ENCODE results near the gene CD109. TPM values are rescaled to one million over a fixed set of nuclear protein-coding genes. Genes with fewer than 3 reads are reported as not detected.
"Not testable (repeated sequence)": the region's sequence is repeated elsewhere in the genome, so short reads cannot be mapped to it uniquely, and the experiment has no call there.

CD109 gene
- polyA plus RNA-seq, 1 donor from 2014 or later, result 0.07 TPM

DNA sequence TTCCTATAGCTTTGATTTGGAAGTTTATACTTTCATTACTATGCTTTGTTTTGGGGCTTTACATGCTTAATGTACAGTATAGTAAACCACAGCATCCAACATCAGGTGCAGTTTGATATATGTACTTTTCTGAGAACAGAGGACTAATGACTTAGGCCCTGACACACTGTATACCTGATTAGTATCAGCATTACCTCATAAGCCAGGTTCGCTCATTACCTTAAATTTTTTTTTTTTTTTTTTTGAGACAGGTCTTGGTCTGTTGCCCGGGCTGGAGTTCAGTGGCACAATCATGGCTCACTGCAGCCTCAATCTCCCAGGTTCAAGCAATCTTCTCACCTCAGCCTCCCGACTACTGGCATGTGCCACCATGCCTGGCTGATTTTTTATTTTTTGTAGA is 28.4 kb downstream of the CD109 start:
- Histone ChIP-seq H3K4me3 (ENCODE audit: low read length) (no peak overlapping the region), H3K9me2 (ENCODE audit: insufficient read depth, low read length) (no peaks in the 10 kb centered on the region), H4K20me1 (ENCODE audit: insufficient read depth) (no peaks in the 10 kb centered on the region), H3K27ac (ENCODE audit: low read length) (no peak overlapping the region), H3K4me2 (ENCODE audit: low read length) (no peak overlapping the region), H3K27me3 (ENCODE audit: insufficient read depth, low read depth, low read length) (no peaks in the 10 kb centered on the region), H3K9ac (ENCODE audit: low read length) (no peak overlapping the region), H3K79me2 (replicated peaks; ENCODE audit: insufficient read depth, low read length) (no peaks in the 10 kb centered on the region), H2AFZ (ENCODE audit: low read depth, low read length) (no peak overlapping the region), H3K9me3 (ENCODE audit: low read length) (no peaks in the 10 kb centered on the region), H3K36me3 (ENCODE audit: insufficient read depth, low read length) (no peaks in the 10 kb centered on the region), H3F3A (ENCODE audit: insufficient read depth, low read length, poor library complexity, severe bottlenecking) (no peaks in the 10 kb centered on the region)
- TF ChIP-seq TAF1 (IDR thresholded peaks at IDR 0.05; ENCODE audit: low read depth) (no peak), POLR2AphosphoS5 (IDR thresholded peaks at IDR 0.05) (no peak), SMC3 (conservative IDR thresholded peaks at IDR 0.05; ENCODE audit: poor library complexity) (no peak), CTCF (IDR thresholded peaks at IDR 0.05; ENCODE audit: poor library complexity, severe bottlenecking) (no peak)

- not testable (repeated sequence) for H4K20me1 ChIP-seq (ENCODE audit: insufficient read depth); H3K36me3 ChIP-seq (ENCODE audit: insufficient read depth, low read length); H3K27ac ChIP-seq (ENCODE audit: low read length); H3K9me2 ChIP-seq (ENCODE audit: insufficient read depth, low read length); H3K4me3 ChIP-seq (ENCODE audit: low read length); H3F3A ChIP-seq (ENCODE audit: insufficient read depth, low read length, poor library complexity, severe bottlenecking); H3K27me3 ChIP-seq (ENCODE audit: insufficient read depth, low read depth, low read length); H3K4me2 ChIP-seq (ENCODE audit: low read length); H3K9me3 ChIP-seq (ENCODE audit: low read length); H3K79me2 ChIP-seq (replicated peaks; ENCODE audit: insufficient read depth, low read length); H2AFZ ChIP-seq (ENCODE audit: low read depth, low read length); H3K9ac ChIP-seq (ENCODE audit: low read length)
Observed at GRCh38 chr6:73725192-73725591, 29.2 kb downstream of the CD109 start.

- Histone ChIP-seq H3K27ac (ENCODE audit: low read length) (no peak overlapping the region), H3K9ac (ENCODE audit: low read length) (no peak overlapping the region), H3F3A (ENCODE audit: insufficient read depth, low read length, poor library complexity, severe bottlenecking) (no peaks in the 10 kb centered on the region), H3K4me2 (ENCODE audit: low read length) (no peak overlapping the region), H2AFZ (ENCODE audit: low read depth, low read length) (no peak overlapping the region), H3K4me3 (ENCODE audit: low read length) (no peak overlapping the region), H3K36me3 (ENCODE audit: insufficient read depth, low read length) (no peaks in the 10 kb centered on the region), H3K9me2 (ENCODE audit: insufficient read depth, low read length) (no peaks in the 10 kb centered on the region), H3K79me2 (replicated peaks; ENCODE audit: insufficient read depth, low read length) (no peaks in the 10 kb centered on the region), H3K9me3 (ENCODE audit: low read length) (no peaks in the 10 kb centered on the region), H3K27me3 (ENCODE audit: insufficient read depth, low read depth, low read length) (no peaks in the 10 kb centered on the region), H4K20me1 (ENCODE audit: insufficient read depth) (no peaks in the 10 kb centered on the region)
- TF ChIP-seq MXI1 (conservative IDR thresholded peaks at IDR 0.05; ENCODE audit: poor library complexity, severe bottlenecking) (no peak), POLR2AphosphoS5 (IDR thresholded peaks at IDR 0.05) (no peak), SMC3 (conservative IDR thresholded peaks at IDR 0.05; ENCODE audit: poor library complexity) (no peak), TAF1 (IDR thresholded peaks at IDR 0.05; ENCODE audit: low read depth) (no peak), CTCF (IDR thresholded peaks at IDR 0.05; ENCODE audit: poor library complexity, severe bottlenecking) (no peak), REST (IDR thresholded peaks at IDR 0.05; ENCODE audit: borderline replicate concordance) (no peak), EP300 (conservative IDR thresholded peaks at IDR 0.05; ENCODE audit: poor library complexity, severe bottlenecking) (no peak), RAD21 (conservative IDR thresholded peaks at IDR 0.05) (no peak), EZH2 (IDR thresholded peaks at IDR 0.05; ENCODE audit: borderline replicate concordance, insufficient read depth, low read length, poor library complexity, severe bottlenecking) (no peak)
Observed at GRCh38 chr6:73727114-73727513, 31.1 kb downstream of the CD109 start.
